ENCODE measurements around the gene GPR75.

DNA sequence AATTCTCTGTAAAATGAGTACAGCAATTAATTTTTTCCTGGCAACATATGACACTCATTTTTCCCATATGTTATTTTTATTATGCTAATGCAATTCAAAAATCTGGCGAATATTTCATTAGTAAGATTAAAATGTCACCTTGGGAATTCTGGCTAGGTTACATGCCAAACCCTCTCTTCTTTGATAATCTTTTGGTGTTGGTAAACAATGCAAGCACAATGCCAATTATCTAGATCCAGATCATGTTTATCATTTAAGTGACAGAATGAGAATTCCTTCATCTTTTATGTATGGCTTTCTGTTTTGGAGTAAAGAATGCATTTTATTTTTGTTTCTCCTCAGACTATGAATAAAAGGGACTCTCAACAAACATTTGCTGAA is 33.7 kb downstream of the GPR75 start:
- no peak for TF ChIP-seq POLR2A (IDR thresholded peaks at IDR 0.05)
- TF ChIP-seq, protein P1, sequence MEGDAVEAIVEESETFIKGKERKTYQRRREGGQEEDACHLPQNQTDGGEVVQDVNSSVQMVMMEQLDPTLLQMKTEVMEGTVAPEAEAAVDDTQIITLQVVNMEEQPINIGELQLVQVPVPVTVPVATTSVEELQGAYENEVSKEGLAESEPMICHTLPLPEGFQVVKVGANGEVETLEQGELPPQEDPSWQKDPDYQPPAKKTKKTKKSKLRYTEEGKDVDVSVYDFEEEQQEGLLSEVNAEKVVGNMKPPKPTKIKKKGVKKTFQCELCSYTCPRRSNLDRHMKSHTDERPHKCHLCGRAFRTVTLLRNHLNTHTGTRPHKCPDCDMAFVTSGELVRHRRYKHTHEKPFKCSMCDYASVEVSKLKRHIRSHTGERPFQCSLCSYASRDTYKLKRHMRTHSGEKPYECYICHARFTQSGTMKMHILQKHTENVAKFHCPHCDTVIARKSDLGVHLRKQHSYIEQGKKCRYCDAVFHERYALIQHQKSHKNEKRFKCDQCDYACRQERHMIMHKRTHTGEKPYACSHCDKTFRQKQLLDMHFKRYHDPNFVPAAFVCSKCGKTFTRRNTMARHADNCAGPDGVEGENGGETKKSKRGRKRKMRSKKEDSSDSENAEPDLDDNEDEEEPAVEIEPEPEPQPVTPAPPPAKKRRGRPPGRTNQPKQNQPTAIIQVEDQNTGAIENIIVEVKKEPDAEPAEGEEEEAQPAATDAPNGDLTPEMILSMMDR (IDR thresholded peaks at IDR 0.05): no peak

Data from uterus (tissue), 2 donors.